ENCODE results near the gene CNNM4. TPM values are rescaled to one million over a fixed set of nuclear protein-coding genes. Genes with fewer than 3 reads are reported as not detected.

The CNNM4 gene
- 1.4 TPM for total RNA-seq (ENCODE audit: insufficient read depth, low replicate concordance)

DNA sequence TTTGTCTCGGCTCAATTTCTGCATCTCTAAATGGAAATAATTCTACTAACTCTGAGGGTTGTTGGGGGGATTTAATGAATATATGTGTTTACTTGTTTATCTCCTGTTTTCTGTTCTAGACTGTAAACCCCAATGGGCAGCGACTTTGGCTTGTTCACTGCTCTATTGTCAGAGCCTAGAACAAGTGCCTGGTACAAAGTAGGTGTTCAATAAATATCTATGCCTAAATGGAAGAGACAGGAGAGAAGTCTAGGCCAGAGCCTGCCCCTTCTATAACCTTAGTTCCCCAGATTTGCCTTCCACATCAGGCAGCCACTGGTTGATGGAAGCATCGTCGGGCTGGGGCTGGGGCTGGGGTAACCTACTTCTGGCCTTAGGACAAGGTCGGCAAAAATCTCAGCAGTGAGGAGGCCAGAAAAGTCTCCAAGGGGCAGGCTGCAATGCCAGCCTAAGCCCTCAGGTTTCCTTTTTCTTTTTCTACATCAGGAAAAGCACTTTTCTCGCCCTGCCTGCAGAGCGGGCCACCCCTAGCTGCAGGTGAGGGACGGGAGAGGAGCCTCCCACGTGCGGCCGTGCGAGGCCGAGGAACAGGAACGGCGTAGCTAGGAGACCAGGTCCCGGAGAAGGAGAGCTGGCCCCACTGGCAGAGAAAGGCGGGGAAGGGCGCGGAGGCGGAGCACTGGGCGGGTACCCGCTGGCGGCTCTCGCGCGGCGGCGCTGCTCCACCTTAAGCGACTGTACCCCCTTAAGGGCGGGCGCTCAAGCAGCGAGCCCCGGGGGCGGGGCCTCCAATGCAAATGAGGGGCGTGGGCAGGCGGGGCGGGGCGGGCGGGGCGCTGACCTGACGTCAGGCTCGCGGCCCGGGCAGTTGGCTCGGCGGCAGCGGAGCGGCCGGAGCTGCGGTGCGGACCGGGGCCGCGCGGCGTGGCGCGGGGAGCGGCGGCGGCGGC is at the start of gene CNNM4:
TSS of gene CNNM4 (plus strand) at position 867 of the 950 bp plus-strand sequence. CDS start 98 bp downstream, outside the sequence.
- peak; percentile 97 for DNase-seq (ENCODE audit: low spot score)

DNA sequence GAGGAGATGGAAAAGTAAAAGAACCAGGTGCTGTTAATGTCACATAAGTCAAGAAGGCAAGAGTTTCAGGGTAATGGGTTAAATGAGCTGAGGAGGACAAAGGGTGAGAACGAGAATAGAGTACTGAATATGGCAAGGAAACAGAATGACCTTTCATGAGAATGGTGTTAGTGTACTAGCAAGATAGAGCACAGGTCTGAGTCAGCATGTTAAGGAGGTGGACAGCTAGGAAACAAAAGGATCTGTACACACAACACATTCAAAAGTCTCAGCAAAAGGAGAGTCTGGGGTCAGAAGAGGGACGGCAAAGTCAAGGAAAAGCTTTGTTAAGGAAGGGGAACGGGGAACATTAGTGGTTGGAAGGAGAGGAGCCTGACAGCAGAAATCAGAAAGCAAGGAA is 49.7 kb upstream of the CNNM4 start:
- DNase-seq (ENCODE audit: low spot score), result no peak

DNA sequence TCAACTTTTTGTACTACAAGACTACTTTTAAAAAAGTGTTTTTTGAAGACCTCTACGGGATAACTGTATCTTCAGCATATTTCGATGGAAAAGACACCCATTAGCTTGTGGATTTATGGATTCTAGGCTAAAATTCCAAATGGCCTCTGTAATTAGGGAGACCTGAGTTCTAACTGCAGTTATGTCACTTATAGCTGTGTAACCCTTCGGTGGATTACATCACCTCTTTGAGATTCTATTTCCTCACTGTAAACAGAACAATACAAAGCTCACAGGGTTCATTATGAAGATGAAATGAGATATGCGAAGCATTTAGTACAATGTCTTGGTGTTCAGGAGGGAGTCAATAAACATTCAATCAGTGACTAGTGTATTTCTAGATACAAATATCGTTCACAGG is 45.0 kb upstream of the CNNM4 start:
- DNase-seq (ENCODE audit: low spot score), result no peak

DNA sequence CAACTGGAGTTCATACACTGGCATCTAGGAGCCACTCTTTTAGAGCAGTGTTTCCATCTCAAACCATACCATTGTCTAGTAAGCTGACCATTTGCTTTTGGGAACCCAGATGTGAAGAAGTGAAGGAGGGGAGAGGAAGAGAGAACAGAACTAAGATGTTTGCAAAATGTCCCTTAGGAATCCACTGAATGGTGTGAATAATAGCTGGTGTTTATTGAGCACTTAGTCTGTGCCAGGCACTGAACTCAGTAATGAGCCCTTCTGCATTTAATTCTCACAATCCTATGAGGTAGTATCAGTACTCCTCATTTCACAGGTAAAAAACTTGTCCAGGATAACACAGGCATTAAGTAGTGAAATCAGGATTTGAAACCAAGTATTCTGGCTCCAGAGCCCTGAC is 44.3 kb upstream of the CNNM4 start:
- no peak for DNase-seq (ENCODE audit: low spot score)

DNA sequence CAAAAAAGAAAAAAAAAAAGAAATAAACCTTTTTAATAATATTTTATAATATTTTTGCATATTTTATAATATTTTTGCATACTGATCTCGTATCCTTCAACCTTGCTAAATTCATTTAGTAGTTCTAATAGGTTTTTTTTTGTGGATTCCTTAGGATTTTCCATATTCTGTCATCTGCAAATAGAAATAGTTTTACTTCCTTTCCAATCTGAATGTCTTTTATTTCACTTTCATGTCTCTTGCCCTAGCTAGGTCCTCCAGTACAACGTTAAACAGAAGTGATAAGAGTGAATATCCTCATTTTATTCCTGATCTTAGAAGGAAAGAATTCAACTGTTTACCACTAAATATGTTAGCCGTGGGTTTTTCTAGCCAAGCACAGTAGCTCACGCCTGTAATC is 34.6 kb upstream of the CNNM4 start:
- no peak for DNase-seq (ENCODE audit: low spot score)

DNA sequence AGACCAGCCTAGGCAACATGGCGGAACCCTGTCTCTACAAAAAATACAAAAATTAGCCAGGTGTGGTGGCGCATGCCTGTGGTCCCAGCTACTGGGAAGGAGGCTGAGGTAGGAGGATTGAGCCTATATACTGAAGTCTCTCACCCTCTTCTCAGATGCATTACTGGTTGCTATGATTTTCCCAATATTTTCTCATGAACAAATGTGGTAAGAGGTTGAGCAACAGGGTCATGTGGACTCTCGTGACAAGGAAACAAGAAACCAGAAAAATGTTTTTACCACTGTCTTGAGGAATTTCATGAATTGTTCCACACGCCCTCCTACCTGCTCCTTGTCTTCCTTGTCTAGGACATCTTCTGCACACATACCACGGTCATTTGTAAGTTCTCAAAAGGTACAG is 33.3 kb upstream of the CNNM4 start:
- no peak for DNase-seq (ENCODE audit: low spot score)

DNA sequence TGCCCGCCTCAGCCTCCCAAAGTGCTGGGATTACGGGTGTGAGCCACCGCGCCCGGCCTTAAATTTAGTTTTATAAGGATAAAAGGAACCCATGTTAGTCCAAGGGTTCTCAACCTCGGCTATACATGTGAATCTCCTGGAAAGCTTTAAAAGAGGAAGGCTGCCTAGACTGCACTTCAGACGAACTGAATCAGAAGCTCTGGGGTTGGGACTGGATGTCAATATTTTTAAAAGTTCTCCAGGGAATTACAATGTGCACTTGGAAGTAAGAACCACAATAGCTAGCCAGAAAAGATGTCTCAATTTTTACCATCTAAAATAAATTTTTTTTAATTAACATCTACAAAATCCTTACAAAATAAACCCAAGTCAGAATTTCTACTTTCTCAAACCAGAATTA is 31.0 kb upstream of the CNNM4 start:
- no peak for DNase-seq (ENCODE audit: low spot score)

DNA sequence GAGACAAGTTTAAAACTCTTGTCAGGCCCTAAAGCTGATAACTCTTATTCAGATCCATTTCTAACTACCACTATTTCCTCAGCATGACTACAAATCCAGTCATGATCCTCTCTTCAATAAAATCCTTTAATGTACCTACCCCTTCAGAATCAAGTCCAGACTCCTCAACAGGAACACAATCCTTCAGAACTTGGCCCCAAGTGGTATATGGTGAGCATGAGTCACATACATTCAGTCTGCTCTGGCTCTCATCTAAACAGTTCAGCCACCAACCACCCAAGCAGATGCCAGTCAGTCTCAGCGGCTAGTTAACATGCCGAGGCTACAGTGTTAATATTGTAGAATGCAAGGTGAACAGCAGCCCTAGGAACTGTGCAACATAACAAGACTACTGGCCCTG is 30.5 kb upstream of the CNNM4 start:
- no peak for DNase-seq (ENCODE audit: low spot score)

DNA sequence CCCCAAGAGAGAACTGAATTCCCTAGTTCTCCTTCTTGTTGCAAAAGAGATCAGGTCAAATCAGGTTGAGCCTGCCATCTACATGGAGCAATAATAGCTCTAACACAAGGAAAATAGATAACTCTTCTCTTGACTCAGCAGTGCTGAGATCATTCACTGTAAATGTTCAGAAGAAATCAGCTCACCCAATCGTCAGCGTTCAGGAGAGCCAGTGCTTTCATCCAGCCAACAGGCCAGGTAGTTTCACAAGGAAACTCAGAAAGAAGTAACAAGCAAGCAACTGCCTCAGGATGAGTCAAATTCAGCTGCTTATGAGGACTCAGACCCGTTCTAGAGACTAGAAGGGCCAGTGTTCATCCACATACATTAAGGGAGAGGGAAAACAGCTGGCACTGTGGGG is 26.8 kb upstream of the CNNM4 start:
- DNase-seq (ENCODE audit: low spot score), result no peak

DNA sequence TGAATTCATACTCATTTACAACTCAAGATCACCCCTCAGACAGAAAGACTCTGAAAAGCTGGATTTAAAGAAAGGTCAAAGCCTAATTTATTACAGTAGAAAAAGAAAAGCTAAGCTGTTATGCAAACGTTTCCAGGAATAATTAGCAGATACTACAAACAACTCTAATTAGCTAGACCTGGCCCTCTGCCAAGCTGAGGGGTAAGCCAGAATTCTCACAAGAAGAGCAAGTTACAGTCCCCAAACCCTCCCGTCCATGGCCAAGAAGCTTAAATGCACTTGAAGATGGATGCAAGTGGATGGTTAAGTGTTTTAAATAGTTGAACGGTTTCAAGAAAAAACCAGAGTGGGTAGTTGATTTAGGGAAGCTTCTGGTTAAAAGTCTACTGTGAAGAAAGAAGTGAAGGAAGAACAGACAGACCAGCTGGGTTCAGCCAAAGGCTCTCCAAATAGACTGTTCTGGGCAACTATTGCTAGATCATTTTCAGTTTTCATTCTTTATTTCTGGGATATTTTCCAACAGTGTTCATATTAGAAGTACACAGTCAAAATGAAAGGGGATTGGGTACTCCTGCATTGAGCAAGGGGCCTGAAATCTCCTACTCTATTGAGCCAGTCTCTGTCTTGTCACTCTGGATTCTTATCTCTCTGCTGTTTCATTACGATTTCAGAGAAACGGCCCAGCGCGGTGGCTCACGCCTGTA is 25.7 kb upstream of the CNNM4 start:
- DNase-seq (ENCODE audit: low spot score), result no peak

DNA sequence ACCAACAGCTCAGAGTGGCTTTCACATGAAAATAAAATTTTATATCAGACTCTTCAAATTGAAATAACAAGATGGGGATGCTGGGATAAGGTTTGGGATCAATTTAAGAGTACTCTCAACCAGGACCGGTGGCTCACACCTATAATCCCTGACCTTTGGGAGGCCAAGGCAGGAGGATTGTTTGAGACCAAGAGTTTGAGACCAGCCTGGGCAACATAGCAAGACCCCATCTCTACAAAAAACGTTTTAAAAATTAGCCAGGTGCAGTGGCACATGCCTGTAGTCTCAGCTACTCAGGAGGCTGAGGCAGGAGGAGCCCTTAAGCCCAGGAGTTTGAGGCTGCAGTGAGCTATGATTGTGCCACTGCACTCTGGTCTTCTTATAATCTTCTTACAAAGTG is 23.5 kb upstream of the CNNM4 start:
- DNase-seq (ENCODE audit: low spot score), result no peak

DNA sequence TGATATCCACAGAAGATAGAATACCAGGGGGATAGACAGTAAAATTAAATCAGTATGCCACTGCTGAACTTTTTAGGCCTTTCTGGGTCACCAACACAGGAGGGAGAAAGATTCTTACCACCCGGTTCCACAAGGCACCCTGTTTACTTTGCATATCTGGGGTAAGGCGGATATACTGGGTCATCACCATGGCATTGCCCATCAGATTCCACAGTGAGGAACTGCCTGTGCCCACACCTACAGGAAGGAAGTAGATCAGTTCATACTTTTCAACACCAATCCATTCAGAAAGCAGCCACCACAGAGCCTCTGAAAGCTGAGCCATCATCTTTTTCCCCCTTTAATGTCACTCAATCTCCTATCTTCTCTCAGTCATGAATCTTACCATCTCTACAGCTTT is 22.9 kb upstream of the CNNM4 start:
- no peak for DNase-seq (ENCODE audit: low spot score)

DNA sequence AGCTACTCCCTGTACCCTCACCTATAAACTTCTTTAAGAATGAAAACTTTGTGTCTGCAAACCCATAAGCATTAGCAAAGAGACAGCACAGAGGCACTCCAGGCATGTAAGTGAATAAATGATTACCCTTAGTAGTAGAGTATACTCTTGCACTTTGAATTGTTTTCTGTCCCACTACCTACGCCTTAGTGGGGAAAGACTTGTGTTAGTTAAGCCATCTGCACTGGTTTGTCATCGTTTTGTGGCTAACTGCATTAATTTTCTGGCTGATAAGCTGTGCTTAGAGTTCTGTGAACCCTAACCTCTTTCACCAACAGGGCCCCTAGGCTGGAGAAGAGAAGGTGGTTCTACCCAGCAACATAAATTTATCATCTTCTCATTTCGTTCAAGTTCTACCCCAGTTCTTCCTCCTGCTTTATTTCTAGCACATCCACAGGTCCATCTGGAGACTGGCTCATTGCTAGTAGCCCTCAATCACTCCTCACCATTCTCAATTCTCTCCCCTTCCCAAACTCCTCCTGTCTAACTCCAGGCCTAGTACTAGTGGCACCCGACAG is 21.5 kb upstream of the CNNM4 start:
- no peak for DNase-seq (ENCODE audit: low spot score)

DNA sequence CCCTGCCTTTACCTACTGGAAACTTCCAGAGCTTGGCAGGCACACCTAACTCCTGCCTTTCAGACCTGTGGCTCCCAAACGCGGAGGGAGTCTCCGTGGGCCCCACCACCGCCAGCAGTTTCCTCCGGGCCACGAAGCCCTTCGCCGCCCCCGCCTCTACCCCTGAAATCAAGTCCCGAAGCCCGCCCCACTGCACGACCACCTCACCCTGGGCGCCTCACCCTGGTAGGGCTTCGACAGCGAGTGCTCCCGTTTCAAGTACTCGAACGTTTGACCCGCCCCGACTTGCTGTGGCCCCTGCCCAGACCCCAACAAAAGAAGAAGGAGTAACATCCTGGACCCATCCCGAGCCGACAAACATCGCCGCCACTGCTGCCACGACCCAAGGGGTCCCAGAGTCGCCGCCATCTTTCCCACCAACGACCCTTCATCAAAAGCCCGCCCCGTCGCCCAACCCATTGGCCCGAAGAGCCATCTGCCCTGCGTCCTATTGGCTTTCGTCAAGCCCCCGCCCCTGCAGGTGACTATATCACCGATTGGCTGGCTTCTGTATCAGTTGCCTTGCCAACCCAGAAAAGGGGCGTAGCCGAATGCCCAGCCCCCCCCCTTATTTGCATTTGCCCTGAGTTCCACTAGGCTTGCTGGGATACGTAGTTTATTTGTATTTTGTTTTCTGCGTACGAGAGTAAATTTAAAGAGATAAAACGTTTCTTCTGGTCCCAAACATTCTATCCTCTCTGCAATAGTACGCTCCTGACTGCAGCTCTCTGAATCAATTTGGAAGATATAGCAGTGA is 20.9 kb upstream of the CNNM4 start, which contains the start of gene LMAN2L:
TSS of gene LMAN2L (minus strand) at position 432 of the 796 bp plus-strand sequence. CDS start at position 408, 24 bp downstream.
- DNase-seq (ENCODE audit: low spot score), result peak; percentile 99

DNA sequence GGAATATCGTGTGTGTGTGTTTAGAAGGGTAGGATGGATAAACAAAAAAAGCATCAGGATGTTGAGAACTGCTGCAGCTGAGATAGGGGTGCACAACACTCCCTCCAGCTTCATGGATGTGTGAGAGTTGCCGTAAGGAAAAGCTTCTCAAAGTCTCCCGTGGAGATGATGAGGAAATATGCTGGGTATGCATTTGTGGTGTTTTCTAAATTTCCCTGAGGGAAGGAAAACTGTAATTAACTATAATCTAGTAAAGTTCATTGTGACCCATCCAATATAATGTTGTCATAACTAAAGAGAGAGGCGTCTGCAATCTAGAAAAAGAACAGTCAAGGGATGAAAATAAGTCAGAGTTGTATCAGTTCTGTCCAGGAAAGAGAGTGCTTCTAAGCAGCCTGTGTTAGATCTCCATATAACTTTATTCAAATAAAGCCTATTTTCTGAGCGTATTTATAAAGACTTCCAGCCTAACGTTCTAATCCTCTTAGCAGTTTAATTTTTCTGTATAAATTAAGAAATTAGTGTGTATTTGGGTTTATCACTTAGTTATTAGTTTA is 13.6 kb upstream of the CNNM4 start:
- no peak for DNase-seq (ENCODE audit: low spot score)

DNA sequence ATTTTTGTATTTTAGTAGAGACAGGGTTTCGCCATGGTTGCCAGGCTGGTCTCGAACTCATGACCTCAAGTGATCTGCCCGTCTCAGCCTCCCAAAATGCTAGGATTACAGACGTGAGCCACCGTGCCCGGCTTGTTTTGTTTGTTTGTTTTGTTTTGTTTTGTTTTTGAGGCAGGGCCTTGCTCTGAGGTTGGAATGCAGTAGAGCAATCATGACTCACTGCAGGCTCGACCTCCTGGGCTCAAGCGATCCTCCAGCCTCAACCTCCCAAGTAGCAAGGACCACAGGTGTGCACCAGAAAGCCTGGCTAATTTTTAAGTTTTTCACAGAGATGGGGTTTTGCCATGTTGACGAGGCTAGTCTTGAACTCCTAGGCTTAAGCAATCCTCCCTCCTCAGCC is 8.9 kb upstream of the CNNM4 start:
- DNase-seq (ENCODE audit: low spot score), result no peak

DNA sequence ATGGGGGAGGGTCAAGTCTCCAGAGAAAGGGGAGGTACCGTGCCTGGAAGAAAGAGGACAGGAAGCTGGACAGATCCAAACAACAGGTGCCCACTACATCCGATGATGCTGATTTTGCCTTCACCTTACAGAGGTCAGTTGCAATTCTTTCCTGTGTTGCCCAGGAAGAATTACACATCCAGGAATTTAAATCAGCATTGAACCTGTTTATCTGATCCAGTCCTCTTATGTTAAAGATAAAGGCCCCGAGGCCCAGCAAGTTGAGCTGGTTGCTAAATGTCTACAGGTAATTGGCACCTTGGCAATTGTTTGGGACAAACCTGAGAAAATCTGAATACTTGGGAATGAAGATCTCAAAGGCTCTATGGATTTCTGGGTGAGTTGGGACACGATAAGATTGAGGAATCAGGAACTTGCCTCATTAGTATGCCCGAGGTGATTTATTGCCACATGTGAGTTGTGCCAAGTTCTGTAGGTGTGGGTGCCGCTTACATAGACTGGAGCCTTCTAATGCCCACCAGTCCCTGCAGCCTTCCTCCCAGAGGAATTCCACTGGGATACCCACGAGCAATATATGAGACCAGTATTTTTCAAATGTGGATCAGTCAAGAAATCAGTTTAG is 6.9 kb upstream of the CNNM4 start:
- no peak for DNase-seq (ENCODE audit: low spot score)

DNA sequence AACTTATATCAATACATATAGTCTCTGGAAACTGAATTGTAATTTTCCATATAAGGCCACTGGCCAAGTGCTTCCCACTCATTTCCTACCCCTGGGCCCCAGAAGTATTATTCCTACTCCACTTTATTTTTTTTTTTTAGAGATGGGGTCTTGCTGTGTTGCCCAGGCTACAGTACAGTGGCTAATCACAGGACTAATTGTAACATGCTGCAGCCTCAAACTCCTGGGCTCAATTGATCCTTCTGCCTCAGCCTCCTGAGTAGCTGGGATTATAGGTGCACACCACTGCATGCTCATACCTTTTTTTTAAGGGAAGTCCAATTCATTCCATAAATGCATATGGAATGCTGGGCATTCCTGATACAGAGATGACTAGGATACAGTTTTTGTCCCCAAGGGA is 6.4 kb upstream of the CNNM4 start:
- no peak for DNase-seq (ENCODE audit: low spot score)

DNA sequence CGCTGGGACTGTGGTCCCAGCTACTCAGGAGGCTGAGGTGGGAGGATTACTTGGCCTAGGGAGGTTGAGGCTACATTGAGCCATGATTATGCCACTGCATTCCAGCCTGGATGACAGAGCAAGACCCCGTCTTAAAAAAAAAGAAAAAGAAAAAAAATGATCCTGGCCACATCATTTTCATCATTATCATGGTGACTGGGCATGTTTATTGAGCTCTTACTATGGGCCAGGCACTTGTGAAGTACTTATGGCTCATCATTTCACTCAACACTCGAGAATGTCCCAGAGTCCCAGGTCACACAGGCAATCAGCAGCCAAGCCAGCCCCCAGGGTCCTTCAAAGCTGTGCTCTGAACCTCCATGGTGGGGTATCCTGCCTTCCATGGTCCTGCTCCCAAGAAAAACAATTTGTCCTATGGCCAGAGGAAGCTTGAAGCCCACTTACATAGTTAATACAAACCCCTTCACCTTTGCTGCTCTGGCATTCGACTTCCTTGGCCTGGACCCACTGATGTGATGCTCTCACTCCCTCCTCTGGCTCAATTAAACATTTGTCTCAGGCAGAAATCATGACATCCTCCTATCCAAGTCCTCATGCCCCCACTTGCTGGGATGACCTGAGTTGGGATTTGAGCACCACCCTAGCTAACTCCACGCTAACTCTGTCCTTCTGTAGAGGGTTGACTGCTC is 3.8 kb upstream of the CNNM4 start:
- no peak for DNase-seq (ENCODE audit: low spot score)

DNA sequence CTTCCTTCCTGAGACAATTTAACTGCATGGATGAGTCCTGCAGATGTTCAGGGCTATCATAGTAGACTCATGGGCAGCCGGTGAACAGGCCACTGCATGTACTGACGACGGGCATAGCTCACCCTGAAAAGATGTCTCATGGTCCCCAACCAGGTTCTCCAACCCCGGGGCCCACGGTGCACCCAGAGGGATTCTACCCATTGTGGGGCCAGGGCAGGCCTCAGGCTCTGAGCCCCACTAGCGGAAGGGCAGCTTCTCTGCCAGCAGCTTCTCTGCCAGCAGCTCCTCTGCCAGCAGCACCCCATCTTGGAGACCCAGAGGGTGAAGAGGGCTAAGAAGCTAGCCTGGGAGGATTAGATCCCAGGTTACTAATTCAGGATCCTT is 3.2 kb upstream of the CNNM4 start:
- DNase-seq (ENCODE audit: low spot score), result no peak

All from umbilical cord (tissue), 2 donors.